H1 (cell line): ENCODE results near the gene XPO5.

Source experiments
- BRCA1 ChIP-seq: IDR thresholded peaks from 2 replicates; pipeline ENCODE4 v1.6.1; 2012; ENCODE audit warnings: low read depth, low read length, improper control_type of control experiment
- GABPA ChIP-seq: IDR thresholded peaks from 2 replicates; pipeline ENCODE4 v1.6.1; 2011; ENCODE audit warnings: mild to moderate bottlenecking, low read length, moderate library complexity, borderline replicate concordance; ENCODE audit not compliant: insufficient read depth

GRCh38 chr6:43606019-43606418 is 30.2 kb upstream of the XPO5 start:
- TF ChIP-seq GABPA: no peak
- TF ChIP-seq BRCA1: no peak
